ENCODE measurements around the gene TRAF5.
"Not testable (repeated sequence)": the region's sequence is repeated elsewhere in the genome, so short reads cannot be mapped to it uniquely, and the experiment has no call there.

The TRAF5 gene

DNA sequence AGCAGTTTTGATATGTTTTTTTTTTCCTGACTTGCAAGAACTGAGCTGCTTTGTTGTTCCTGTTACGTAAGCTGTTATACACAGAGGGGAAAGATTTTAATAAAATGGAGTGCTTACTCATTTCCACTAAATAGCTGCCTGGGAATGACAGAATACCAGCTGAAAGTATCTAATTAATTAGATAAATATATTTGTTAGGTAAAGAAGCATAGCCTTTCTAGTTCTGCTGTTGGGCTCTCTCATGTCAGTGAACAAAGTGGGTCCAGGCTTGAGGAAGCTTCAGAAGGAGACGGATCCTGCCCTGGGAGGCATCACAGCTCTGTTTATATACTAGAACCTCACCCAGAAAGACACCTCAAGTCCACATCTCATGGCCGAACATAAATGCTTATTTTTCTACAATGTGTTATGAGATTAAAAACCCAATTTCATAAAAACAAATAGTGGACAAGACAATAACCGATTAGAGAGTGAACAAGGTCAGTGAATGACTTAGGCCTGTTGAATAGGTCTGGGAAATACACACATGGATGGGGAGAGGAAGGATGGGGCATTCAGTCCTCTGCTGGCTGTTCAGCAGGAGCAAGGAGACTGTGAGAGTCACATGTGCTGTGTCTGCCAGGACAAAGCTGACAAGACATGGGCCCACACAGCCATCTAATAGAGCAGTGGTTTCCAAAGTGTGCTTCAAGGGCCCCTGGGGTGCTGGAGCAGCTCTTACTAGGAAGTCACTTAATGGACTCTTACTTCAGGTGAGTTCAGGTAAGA is 20.6 kb downstream of the TRAF5 start:
- Histone ChIP-seq H3K4me3 (no peak overlapping the region), H3K27ac (no peak overlapping the region)
- DNase-seq (ENCODE audit: low spot score), result no peak
- TF ChIP-seq, protein P1, sequence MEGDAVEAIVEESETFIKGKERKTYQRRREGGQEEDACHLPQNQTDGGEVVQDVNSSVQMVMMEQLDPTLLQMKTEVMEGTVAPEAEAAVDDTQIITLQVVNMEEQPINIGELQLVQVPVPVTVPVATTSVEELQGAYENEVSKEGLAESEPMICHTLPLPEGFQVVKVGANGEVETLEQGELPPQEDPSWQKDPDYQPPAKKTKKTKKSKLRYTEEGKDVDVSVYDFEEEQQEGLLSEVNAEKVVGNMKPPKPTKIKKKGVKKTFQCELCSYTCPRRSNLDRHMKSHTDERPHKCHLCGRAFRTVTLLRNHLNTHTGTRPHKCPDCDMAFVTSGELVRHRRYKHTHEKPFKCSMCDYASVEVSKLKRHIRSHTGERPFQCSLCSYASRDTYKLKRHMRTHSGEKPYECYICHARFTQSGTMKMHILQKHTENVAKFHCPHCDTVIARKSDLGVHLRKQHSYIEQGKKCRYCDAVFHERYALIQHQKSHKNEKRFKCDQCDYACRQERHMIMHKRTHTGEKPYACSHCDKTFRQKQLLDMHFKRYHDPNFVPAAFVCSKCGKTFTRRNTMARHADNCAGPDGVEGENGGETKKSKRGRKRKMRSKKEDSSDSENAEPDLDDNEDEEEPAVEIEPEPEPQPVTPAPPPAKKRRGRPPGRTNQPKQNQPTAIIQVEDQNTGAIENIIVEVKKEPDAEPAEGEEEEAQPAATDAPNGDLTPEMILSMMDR (IDR thresholded peaks at IDR 0.05), result no peak

DNA sequence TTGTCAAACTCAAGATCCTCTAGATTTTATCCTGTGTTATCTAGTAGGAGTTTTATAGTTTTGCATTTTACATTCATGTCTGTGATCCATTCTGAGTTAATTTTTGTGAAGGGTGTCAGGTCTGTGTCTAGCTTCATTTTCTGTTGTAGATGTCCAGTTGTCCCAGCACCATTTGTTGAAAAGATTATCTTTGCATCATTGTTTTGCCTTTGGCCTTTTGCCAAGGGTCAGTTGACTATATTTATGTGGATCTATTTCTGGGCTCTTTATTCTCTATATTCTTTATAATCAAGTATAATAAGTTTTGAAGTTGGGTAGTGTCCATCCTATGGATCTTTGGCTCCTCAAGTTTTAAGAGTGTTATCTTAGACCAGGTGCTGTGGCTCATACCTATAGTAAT is 21.9 kb downstream of the TRAF5 start:
- Histone ChIP-seq H3K27ac (no peak overlapping the region), H3K4me3 (no peak overlapping the region)
- TF ChIP-seq, protein P1 (IDR thresholded peaks at IDR 0.05), result no peak
- no peak for DNase-seq (ENCODE audit: low spot score)

DNA sequence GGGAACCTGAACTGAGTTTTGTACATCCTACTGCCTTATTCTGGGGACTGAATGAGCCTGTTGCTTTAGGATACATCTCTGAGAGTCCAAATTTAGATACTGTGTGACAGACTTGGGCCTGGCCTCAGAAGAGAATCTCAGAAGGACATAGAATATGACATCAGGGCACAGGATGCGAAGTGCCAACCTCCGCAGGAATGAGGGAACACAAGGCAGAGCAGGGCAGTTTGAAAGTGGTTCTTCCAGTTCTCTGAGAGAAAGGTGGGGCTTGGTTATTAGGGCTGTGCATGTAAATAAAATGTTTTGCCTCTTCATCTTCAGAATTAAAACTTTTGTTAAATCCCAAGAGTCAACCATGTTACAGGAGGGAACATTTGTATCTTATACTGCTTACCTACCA is 23.1 kb downstream of the TRAF5 start:
- no peak for DNase-seq (ENCODE audit: low spot score)
- TF ChIP-seq, protein P1 (IDR thresholded peaks at IDR 0.05), result no peak
- H3K27ac ChIP-seq, result no peak overlapping the region
- H3K4me3 ChIP-seq, result no peak overlapping the region

DNA sequence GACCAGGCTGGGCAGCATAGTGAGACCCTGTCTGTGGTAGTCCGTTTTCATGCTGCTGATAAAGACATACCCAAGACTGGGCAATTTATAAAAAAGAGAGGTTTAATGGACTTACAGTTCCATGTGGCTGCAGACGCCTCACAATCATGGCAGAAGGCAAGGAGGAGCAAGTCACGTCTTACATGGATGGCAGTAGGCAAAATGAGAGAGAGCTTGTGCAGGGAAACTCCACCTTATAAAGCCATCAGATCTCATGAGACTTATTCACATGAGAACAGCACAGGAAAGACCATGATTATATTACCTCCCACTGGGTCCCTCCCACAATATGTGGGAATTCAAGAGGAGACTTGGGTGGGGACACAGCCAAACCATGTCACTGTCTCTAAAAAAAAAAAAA is 25.4 kb downstream of the TRAF5 start:
- not testable (repeated sequence) for DNase-seq (ENCODE audit: low spot score); H3K27ac ChIP-seq; H3K4me3 ChIP-seq

DNA sequence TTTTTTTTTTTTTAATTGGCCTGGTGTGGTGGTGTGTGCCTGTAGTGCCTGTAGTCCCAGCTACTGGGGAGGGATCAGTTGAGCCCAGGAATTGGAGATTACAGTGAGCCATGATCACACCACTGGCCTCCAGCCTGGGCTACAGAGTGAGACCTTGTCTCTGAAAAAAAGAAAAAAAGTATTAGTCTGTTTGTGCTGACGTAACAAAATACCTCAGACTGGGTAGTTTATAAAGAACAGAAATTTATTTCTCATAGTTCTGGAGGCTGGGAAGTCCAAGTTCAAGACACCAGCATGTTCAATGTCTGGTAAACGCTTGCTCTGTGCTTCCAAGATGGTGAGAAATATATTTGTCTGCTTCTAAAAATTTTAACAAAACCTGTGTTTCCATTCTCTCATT is 25.8 kb downstream of the TRAF5 start:
- TF ChIP-seq, protein P1 (IDR thresholded peaks at IDR 0.05), result no peak
- no peak for DNase-seq (ENCODE audit: low spot score)
- H3K27ac ChIP-seq, result no peak overlapping the region
- no peak overlapping the region for H3K4me3 ChIP-seq

DNA sequence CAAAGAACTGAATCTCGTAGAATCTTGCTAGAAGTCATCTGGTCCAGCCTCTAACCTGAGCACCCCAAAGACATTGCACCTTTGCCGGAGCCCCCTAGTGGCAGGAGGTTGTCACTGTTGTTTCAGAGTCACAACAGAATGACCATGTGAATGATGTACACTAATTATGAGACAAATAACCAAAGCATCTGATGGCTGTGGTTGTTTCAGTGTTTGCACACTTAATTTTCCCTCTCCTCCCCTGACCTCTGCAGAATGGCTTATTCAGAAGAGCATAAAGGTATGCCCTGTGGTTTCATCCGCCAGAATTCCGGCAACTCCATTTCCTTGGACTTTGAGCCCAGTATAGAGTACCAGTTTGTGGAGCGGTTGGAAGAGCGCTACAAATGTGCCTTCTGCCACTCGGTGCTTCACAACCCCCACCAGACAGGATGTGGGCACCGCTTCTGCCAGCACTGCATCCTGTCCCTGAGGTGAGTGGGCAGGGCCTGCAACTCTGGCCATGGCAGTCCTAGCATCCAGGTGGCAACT is 26.4 kb downstream of the TRAF5 start:
- TF ChIP-seq, protein P1 (IDR thresholded peaks at IDR 0.05), result peak; percentile 24
- no peak for DNase-seq (ENCODE audit: low spot score)
- H3K27ac ChIP-seq, result no peak overlapping the region
- no peak overlapping the region for H3K4me3 ChIP-seq

DNA sequence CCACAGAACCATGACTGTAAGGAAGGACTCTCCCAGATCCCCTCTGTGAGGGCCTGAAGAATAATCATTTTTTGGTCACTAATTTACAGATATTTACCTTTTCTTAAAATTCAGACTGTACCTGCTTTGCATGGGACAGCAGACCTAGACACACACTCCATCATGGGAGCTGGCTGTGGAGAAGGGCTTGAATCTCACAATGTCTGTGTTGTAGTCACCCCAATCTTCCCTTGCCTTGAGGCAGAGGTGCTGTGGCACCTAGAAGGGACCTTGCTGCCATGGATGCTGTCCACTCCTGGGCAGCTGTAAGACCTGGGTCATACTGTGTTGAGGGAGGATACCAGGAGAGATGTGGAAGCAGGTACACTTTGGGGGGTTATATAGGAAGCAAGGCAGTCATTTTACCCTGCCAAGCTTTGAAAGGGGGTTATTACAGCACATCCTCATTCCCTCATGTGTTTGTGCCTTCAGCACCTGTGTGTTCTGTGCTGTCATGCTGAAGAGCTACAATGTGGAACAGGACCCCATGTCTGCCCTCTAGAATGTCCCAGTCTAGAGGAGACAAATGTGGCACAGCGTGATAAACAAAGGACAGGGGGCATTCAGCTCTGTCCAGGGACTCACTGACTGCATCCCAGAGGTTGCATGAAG is 27.1 kb downstream of the TRAF5 start:
- TF ChIP-seq, protein P1 (IDR thresholded peaks at IDR 0.05), result no peak
- Histone ChIP-seq H3K4me3 (no peak overlapping the region), H3K27ac (no peak overlapping the region)
- DNase-seq (ENCODE audit: low spot score), result no peak

Data from coronary artery (tissue), 2 donors.